GM19452 (cell line): ENCODE measurements around the gene LEMD3.
"Not testable (repeated sequence)": the region's sequence is repeated elsewhere in the genome, so short reads cannot be mapped to it uniquely, and the experiment has no call there.

Experiments
- ATAC-seq: cut with Tn5 transposase; IDR thresholded peaks from one replicate; pipeline ENCODE4 v1.9.1; 2021; ENCODE audit not compliant: unreplicated experiment

Gene LEMD3

GRCh38 chr12:65276916-65277530 is 107.6 kb downstream of the LEMD3 start:
- ATAC-seq: no peak

GRCh38 chr12:65277994-65278575 is 108.7 kb downstream of the LEMD3 start:
- no peak for ATAC-seq

- ATAC-seq: peak; percentile 65
Measured at GRCh38 chr12:65278576-65279368, 109.4 kb downstream of the LEMD3 start, which contains the start of gene MSRB3. MSRB3 (plus strand) TSS chr12:65278683; CDS start chr12:65308580, 29,897 bp downstream.

- peak; percentile 45 for ATAC-seq
Measured at GRCh38 chr12:65279369-65280112, 110.2 kb downstream of the LEMD3 start.

- no peak for ATAC-seq
Measured at GRCh38 chr12:65280306-65280705, 110.9 kb downstream of the LEMD3 start.

- ATAC-seq: no peak
Measured at GRCh38 chr12:65282840-65283239, 113.5 kb downstream of the LEMD3 start.

- not testable (repeated sequence) for ATAC-seq
Measured at GRCh38 chr12:65285532-65285931, 116.1 kb downstream of the LEMD3 start.

GRCh38 chr12:65287426-65287825 is 118.0 kb downstream of the LEMD3 start:
- no peak for ATAC-seq

GRCh38 chr12:65292241-65292640 is 122.9 kb downstream of the LEMD3 start:
- no peak for ATAC-seq

- no peak for ATAC-seq
Measured at GRCh38 chr12:65293735-65294134, 124.4 kb downstream of the LEMD3 start.

GRCh38 chr12:65294641-65295262 is 125.4 kb downstream of the LEMD3 start:
- ATAC-seq: no peak

GRCh38 chr12:65296508-65297265 is 127.3 kb downstream of the LEMD3 start:
- ATAC-seq: no peak
